Endothelial cell of umbilical vein (primary cell): ENCODE results near the gene TRMT10B. TPM values are rescaled to one million over a fixed set of nuclear protein-coding genes. Genes with fewer than 3 reads are reported as not detected.

ENCODE experiments used
- BruUV-seq: library from RNA; stranded (reverse); fragments of 400-500 nt; replicated peaks from 2 replicates; lab custom pipeline; 2021; lab: Mats Ljungman, UMichigan
- CTCF ChIA-PET: fragments of 300-600, 350-600 bp; sonication (Branson Sonifier 250); formaldehyde crosslinking; loops from one replicate; lab custom pipeline; 2021; ENCODE audit warnings: antibody characterized with exemption, inconsistent platforms; lab: Charles Lee
- POLR2A ChIA-PET: fragments of 300-600, 350-600 bp; sonication (Branson Sonifier 250); formaldehyde crosslinking; loops from one replicate; lab custom pipeline; 2021; ENCODE audit warnings: antibody characterized with exemption, inconsistent platforms; lab: Charles Lee
- DNase-seq: peaks from one replicate; pipeline ENCODE4 v3.0.0-alpha.2; 2011; ENCODE audit warnings: low read depth, low spot score
- FAIRE-seq: peaks from 2 replicates; lab custom pipeline; 2011; peaks lifted over from hg19 to GRCh38; lab: Jason Lieb, UNC
- H2AFZ ChIP-seq: 2 replicates; pipeline ENCODE4 v1.6.0; 2012; ENCODE audit warnings: low read depth, low read length, control low read depth, inconsistent platforms
- H3K27ac ChIP-seq: 2 replicates; pipeline ENCODE4 v1.5.1; 2011; ENCODE audit warnings: low read depth, mild to moderate bottlenecking, control low read depth, low read length, moderate library complexity; ENCODE audit not compliant: insufficient read depth
- H3K27me3 ChIP-seq, 2 experiments: 2 replicates each; pipeline versions ENCODE4 v1.6.0 to v1.6.1; 2011; ENCODE audit warnings: low read length in 2 of 2, mixed read lengths in 1 of 2; ENCODE audit not compliant: control insufficient read depth in 2 of 2, insufficient read depth in 2 of 2
- H3K36me3 ChIP-seq, 2 experiments: 2 replicates in 1 of 2; 3 replicates in 1 of 2; pipeline ENCODE4 v1.5.1; 2011; ENCODE audit warnings: low read length in 2 of 2, mild to moderate bottlenecking in 1 of 2, moderate library complexity in 1 of 2; ENCODE audit not compliant: control insufficient read depth in 2 of 2, insufficient read depth in 2 of 2; ENCODE audit errors: extremely low read depth in 1 of 2
- H3K4me1 ChIP-seq: 3 replicates; pipeline ENCODE4 v1.5.1; 2011; ENCODE audit warnings: mild to moderate bottlenecking, low read length; ENCODE audit not compliant: control insufficient read depth, insufficient read depth; ENCODE audit errors: extremely low read depth
- H3K4me2 ChIP-seq: 2 replicates; pipeline ENCODE4 v1.6.1; 2011; ENCODE audit warnings: low read length, control low read depth, mixed read lengths; ENCODE audit not compliant: insufficient read depth
- H3K4me3 ChIP-seq, 3 experiments: fragments of 200-600 bp in 1 of 3; sonication (generic), shearing (Covaris generic) in 1 of 3; replicated peaks in 1 of 3; 2 replicates each; pipeline ENCODE4 v1.5.1; 2011 to 2016; ENCODE audit warnings: control low read depth in 3 of 3, low read length in 3 of 3, mild to moderate bottlenecking in 2 of 3, inconsistent platforms in 1 of 3, low read depth in 1 of 3, moderate library complexity in 1 of 3; ENCODE audit not compliant: insufficient read depth in 1 of 3
- H3K79me2 ChIP-seq: 2 replicates; pipeline ENCODE4 v1.6.0; 2012; ENCODE audit warnings: low read length, inconsistent platforms; ENCODE audit not compliant: control insufficient read depth, insufficient read depth
- H3K9ac ChIP-seq: replicated peaks from 2 replicates; pipeline ENCODE3; 2011; ENCODE audit warnings: low read length, control low read depth; ENCODE audit not compliant: insufficient read depth; ENCODE audit errors: extremely low read depth
- H3K9me1 ChIP-seq: replicated peaks from 3 replicates; pipeline ENCODE4 v1.6.0; 2011; ENCODE audit warnings: mild to moderate bottlenecking, low read length; ENCODE audit not compliant: control insufficient read depth, insufficient read depth; ENCODE audit errors: extremely low read depth
- H3K9me3 ChIP-seq: replicated peaks from 2 replicates; pipeline ENCODE4 v1.5.1; 2012; ENCODE audit warnings: low read length, inconsistent platforms; ENCODE audit not compliant: control insufficient read depth, insufficient read depth
- H4K20me1 ChIP-seq: replicated peaks from 2 replicates; pipeline ENCODE3; 2011; ENCODE audit warnings: mild to moderate bottlenecking, low read length; ENCODE audit not compliant: control insufficient read depth, insufficient read depth; ENCODE audit errors: extremely low read depth
- EZH2 ChIP-seq: IDR thresholded peaks from 2 replicates; pipeline ENCODE4 v1.6.1; 2012; ENCODE audit warnings: borderline replicate concordance, low read depth, mild to moderate bottlenecking, moderate library complexity, low read length, inconsistent platforms; ENCODE audit not compliant: severe bottlenecking
- FOS ChIP-seq: IDR thresholded peaks from 2 replicates; pipeline ENCODE4 v1.6.1; 2011; ENCODE audit warnings: mild to moderate bottlenecking, low read length, moderate library complexity, borderline replicate concordance; ENCODE audit not compliant: insufficient read depth
- GATA2 ChIP-seq: IDR thresholded peaks from 2 replicates; pipeline ENCODE4 v1.7.0; 2011; ENCODE audit warnings: low read depth, mild to moderate bottlenecking, moderate library complexity, mixed read lengths, low read length; ENCODE audit not compliant: insufficient read length, insufficient read depth
- JUN ChIP-seq: IDR thresholded peaks from 2 replicates; pipeline ENCODE4 v1.6.1; 2011; ENCODE audit warnings: borderline replicate concordance, low read depth; ENCODE audit not compliant: insufficient read length, insufficient read depth
- MYC ChIP-seq: IDR thresholded peaks from one replicate; pipeline ENCODE4 v1.6.1; 2011; ENCODE audit warnings: mild to moderate bottlenecking, low read depth, low read length
- POLR2A ChIP-seq: IDR thresholded peaks from 2 replicates; pipeline ENCODE4 v1.6.1; 2012; ENCODE audit warnings: low read depth, mild to moderate bottlenecking, control low read depth, low read length
- POLR2AphosphoS5 ChIP-seq: IDR thresholded peaks from 2 replicates; pipeline ENCODE4 v1.6.1; 2012; ENCODE audit warnings: low read depth, mild to moderate bottlenecking, control low read depth, low read length, moderate library complexity; ENCODE audit not compliant: insufficient read depth
- dilution Hi-C: fragments of 300-500 bp; cut with MboI; formaldehyde crosslinking; loops from one replicate; pipeline ENCODE4 v1.15.0; 2019; ENCODE audit warnings: low sequenced_read_pairs; ENCODE audit not compliant: extremely low pct_ligation_motif_present
- intact Hi-C: fragments of 100-400 bp; cut with micrococcal nuclease; formaldehyde crosslinking; loops from one replicate; pipeline ENCODE4 v1.10.0; 2022
- polyA plus RNA-seq, 4 experiments: library from polyadenylated mRNA; depleted of rRNA in 3 of 4; stranded (reverse) in 3 of 4; unstranded in 1 of 4; fragments of >200 nt; gene quantifications; 2 replicates each; pipeline versions ENCODE4 v1.2.1 to v1.2.3, GENCODE V29; 2011 to 2012; ENCODE audit warnings: missing spikeins in 1 of 4
- total RNA-seq: library from RNA; stranded (reverse); gene quantifications from 2 replicates; pipeline ENCODE4 v1.2.3, GENCODE V29; 2021
- TF ChIP-seq, protein P1 (sequence below): IDR thresholded peaks from 2 replicates; pipeline ENCODE4 v1.6.1; 2011; ENCODE audit not compliant: insufficient read depth, insufficient read length
- TF ChIP-seq, protein P2 (sequence below), 2 donors: IDR thresholded peaks; 1 replicate in 1 of 2; 2 replicates in 1 of 2; pipeline ENCODE4 v1.5.1; 2011; ENCODE audit warnings: low read length in 2 of 2, mild to moderate bottlenecking in 2 of 2, moderate library complexity in 2 of 2, control low read depth in 1 of 2, inconsistent platforms in 1 of 2, low read depth in 1 of 2; ENCODE audit not compliant: insufficient read depth in 1 of 2; ENCODE audit errors: extremely low read depth in 1 of 2

The TRMT10B gene
- total and polyA plus RNA-seq, 2 donors (not counting 3 experiments of a cell fraction or from before 2014, with no cell fraction given), result 3.0 to 7.0 TPM

DNA sequence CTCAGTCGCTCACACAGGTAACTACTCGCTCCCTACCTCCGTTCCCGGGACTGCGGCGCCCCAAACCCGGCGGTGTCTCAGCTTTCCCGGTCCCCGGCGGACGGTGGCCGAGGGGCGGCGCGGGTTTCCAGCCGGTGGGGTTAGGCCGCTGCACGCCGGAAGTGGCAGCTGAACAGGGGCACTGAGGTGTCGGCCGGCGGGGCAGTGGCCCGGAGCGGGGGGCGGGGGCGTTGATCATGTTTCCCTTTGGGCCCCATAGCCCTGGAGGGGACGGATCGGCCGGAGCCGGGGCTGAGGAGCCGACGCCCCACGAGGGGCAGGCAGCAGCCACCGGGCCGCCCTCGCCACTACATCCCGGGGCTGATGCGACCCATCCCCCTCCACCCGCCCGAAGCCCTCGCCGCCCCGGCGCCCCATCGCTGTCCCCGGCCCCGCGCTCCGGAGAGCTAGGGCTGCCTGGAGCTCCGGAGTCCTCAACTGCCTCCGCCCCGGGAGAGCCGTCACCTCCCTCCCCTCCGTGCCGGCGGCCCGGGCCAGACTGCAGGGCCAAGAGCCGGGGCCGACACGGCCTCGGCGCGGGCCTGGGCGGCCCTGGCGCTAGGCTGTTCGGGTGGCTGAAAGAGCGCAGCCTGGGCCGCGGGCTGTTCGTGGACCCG, 47.2 kb downstream of the TRMT10B start, which contains the start of gene DCAF10:
DCAF10 (plus strand) TSS at position 167 of the 656 bp plus-strand sequence; CDS start at position 237, 70 bp downstream.
- TF ChIP-seq, protein P1, sequence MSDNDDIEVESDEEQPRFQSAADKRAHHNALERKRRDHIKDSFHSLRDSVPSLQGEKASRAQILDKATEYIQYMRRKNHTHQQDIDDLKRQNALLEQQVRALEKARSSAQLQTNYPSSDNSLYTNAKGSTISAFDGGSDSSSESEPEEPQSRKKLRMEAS, result no peak
- peak; percentile 84 for TF ChIP-seq POLR2AphosphoS5
- no peak for TF ChIP-seq EZH2
- no peak for TF ChIP-seq FOS
- peak; percentile 81 for TF ChIP-seq POLR2A
- TF ChIP-seq GATA2, result no peak
- TF ChIP-seq, protein P2, sequence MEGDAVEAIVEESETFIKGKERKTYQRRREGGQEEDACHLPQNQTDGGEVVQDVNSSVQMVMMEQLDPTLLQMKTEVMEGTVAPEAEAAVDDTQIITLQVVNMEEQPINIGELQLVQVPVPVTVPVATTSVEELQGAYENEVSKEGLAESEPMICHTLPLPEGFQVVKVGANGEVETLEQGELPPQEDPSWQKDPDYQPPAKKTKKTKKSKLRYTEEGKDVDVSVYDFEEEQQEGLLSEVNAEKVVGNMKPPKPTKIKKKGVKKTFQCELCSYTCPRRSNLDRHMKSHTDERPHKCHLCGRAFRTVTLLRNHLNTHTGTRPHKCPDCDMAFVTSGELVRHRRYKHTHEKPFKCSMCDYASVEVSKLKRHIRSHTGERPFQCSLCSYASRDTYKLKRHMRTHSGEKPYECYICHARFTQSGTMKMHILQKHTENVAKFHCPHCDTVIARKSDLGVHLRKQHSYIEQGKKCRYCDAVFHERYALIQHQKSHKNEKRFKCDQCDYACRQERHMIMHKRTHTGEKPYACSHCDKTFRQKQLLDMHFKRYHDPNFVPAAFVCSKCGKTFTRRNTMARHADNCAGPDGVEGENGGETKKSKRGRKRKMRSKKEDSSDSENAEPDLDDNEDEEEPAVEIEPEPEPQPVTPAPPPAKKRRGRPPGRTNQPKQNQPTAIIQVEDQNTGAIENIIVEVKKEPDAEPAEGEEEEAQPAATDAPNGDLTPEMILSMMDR (IDR thresholded peaks at IDR 0.05; ENCODE audit: extremely low read depth in 1 of 2, insufficient read depth in 1 of 2, low read depth in 1 of 2, low read length in 2 of 2), result no peak
- TF ChIP-seq MYC, result no peak
- no peak for TF ChIP-seq JUN
- peak within 1 kb of the TSS; percentile 92 for H2AFZ ChIP-seq
- H3K4me1 ChIP-seq, result peaks cover 14% of the 10 kb centered on the region
- no peaks in the 10 kb centered on the region for H3K27me3 ChIP-seq
- ChIA-PET CTCF (interaction anchor here (1.1 kb wide), 1 partner anchor 463 kb away, joined by 3 read pairs; no protein-coding TSS in a partner anchor), POLR2A (interaction anchor here (1.8 kb wide), 1 partner anchor 16 kb away, joined by 7 read pairs; the partner anchor contains the start of gene EXOSC3)
- intact Hi-C loops, result loop anchor here (1.0 to 5.0 kb wide), 4 partner anchors 15 to 592 kb away; partner anchors contain the start of genes ALDH1B1, EXOSC3, SLC25A51 and TRMT10B
- H3K9ac ChIP-seq, result peak within 1 kb of the TSS; percentile 67
- H3K27ac ChIP-seq, result peak within 1 kb of the TSS; percentile 9
- H3K36me3 ChIP-seq, result no peaks in the 10 kb centered on the region
- H3K4me3 ChIP-seq, result peak within 1 kb of the TSS; percentile 23 to 64 (median 63)
- FAIRE-seq (peak; percentile 74), DNase-seq (peak; percentile 86)
- H4K20me1 ChIP-seq, result peaks cover 5% of the 10 kb centered on the region
- H3K9me1 ChIP-seq, result no peaks in the 10 kb centered on the region
- peaks cover 40% of the 10 kb centered on the region for H3K79me2 ChIP-seq
- dilution Hi-C loops, result no loop called here
- no TSS peak for BruUV-seq
- H3K4me2 ChIP-seq, result peak within 1 kb of the TSS; percentile 94
- no peaks in the 10 kb centered on the region for H3K9me3 ChIP-seq
